ENCODE results near the gene CENPK. TPM values are rescaled to one million over a fixed set of nuclear protein-coding genes. Genes with fewer than 3 reads are reported as not detected.
A peak's percentile ranks its signal among the peaks of the same experiment; 100 is the strongest.

CENPK gene
- total and polyA plus RNA-seq, 9 of the 15 experiments (the other 6 are each of a cell fraction or from before 2014, with no cell fraction given): 30.8 to 134 (median 69.0) TPM

DNA sequence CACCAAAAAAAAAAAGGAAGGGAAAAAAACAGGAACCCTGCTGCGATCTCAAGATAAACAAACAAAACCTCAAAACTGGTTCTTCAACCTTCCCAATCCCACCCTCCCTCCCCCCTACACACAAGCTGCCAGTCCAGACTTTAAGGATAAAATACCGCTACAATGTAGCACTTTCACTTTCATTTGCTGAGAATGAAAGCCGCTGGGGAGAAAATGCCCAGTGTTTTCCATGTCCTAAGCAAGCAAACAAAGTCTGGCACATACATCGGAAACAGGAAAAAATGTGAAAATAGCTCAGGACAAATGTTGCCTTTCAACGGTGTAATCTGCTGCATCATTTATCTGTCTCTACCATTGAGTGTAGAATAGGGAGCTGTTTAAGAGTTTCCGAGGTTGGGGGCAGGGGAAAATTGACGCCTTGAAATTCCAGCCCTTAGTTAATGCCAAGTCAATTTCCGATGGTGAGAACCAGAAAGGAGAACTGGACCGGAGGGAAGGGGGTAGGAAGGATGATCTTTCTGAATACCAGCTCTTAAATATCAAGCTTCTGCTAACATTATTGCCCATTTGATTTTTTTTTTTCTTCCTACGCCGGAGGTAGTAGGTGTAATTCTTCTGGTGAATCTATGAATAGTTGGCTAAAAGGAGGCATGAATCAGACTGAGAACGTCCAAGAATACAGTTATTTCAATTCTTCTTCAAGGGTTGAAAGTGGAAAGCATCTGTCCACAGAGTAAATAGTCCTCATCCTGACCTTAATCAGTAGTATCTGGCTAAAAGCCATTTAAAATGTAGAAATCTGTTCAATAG lies 80.0 kb downstream of the CENPK start:
- Histone ChIP-seq H4K20me1 (replicated peaks; ENCODE audit: control insufficient read depth, insufficient read depth, low read length) (no peaks in the 10 kb centered on the region), H3K79me2 (ENCODE audit: control insufficient read depth, insufficient read depth, low read length) (peaks cover 16% of the 10 kb centered on the region; the same call in 2 of the 3 replicates), H3K36me3 (ENCODE audit: control insufficient read depth, insufficient read depth, low read length) (no peaks in the 10 kb centered on the region), H2AFZ (ENCODE audit: low read depth, low read length) (peak overlapping the region; percentile 85), H3K9ac (ENCODE audit: insufficient read depth in 1 of 2, low read depth in 2 of 2, low read length in 2 of 2) (peak overlapping the region; percentile 72 to 80; a peak in 3 of 4 replicates), H3K9me1 (ENCODE audit: control insufficient read depth, insufficient read depth, low read length) (no peaks in the 10 kb centered on the region), H3K9me3 (replicated peaks; ENCODE audit: control insufficient read depth, insufficient read depth, low read depth, low read length) (no peaks in the 10 kb centered on the region), H3K4me2 (ENCODE audit: insufficient read depth, low read length) (peak overlapping the region; percentile 87), H3K27ac (ENCODE audit: extremely low read depth, low read depth, low read length) (peak overlapping the region; percentile 89), H3K4me1 (replicated peaks in 1 of 2; ENCODE audit: control insufficient read depth in 2 of 2, insufficient read depth in 2 of 2, low read length in 2 of 2) (peaks cover 0 to 15% of the 10 kb centered on the region in 2 experiments; a peak in 2 of 5 replicates), H3K4me3 (peak overlapping the region; percentile 50), H3K27me3 (ENCODE audit: control insufficient read depth in 2 of 2, insufficient read depth in 2 of 2, low read length in 2 of 2) (no peaks in the 10 kb centered on the region)
- intact Hi-C loops (cut with micrococcal nuclease): loop anchor here (1.0 to 5.0 kb wide), 9 partner anchors 79 to 848 kb away; partner anchors contain the start of genes CENPK and PPWD1
- FAIRE-seq (peak; percentile 76), ATAC-seq (peak; percentile 19), DNase-seq (ENCODE audit: extremely low read depth in 1 of 4, low spot score in 3 of 4) (peak; percentile 10 to 64 (median 30))
- CTCF ChIA-PET (ENCODE audit: low intra/inter-chr PET ratio): interaction anchor here (2.7 kb wide), 1 partner anchor 672 kb away, joined by 16 read pairs; no protein-coding TSS in a partner anchor
- no TSS peak for BruUV-seq (replicated peaks)
- in situ Hi-C loops (cut with MboI): loop anchor here (5.0 to 25.0 kb wide), 4 partner anchors 276 to 846 kb away; no protein-coding TSS in a partner anchor
- POLR2A ChIA-PET: interaction anchor here (0.6 to 1.4 kb wide), 5 partner anchors 8 to 692 kb away, joined by 3 to 6 read pairs (median 4); no protein-coding TSS in a partner anchor
- 0% methylated on average over 10 of the region's 12 CpGs for WGBS (ENCODE audit: insufficient coverage, low coverage, missing lambda C conversion rate)
- TF ChIP-seq ZNF212 (CRISPR knock-in tag; IDR thresholded peaks at IDR 0.05) (no peak), RAD21 (CRISPR knock-in tag; conservative IDR thresholded peaks at IDR 0.05 in 1 of 2, IDR thresholded peaks at IDR 0.05 in 1 of 2) (no peak), MAZ (CRISPR knock-in tag; conservative IDR thresholded peaks at IDR 0.05 in 1 of 2, IDR thresholded peaks at IDR 0.05 in 1 of 2) (0 out of 4 replicates have a peak, but pooled peaks of 1 of the 2 experiments have one; percentile 11), ATF1 (CRISPR knock-in tag; IDR thresholded peaks at IDR 0.05) (no peak), ATF1 (tag; IDR thresholded peaks at IDR 0.05) (no peak), RBM14 (IDR thresholded peaks at IDR 0.05; ENCODE audit: borderline replicate concordance, insufficient read depth, low read depth, low read length) (no peak), ZBTB17 (CRISPR knock-in tag; IDR thresholded peaks at IDR 0.05) (peak; percentile 55; the same call in 1 of the 2 replicates), TAF9B (IDR thresholded peaks at IDR 0.05; ENCODE audit: partially characterized antibody) (peak; percentile 26), CCAR2 (IDR thresholded peaks at IDR 0.05; ENCODE audit: low read depth, low read length) (no peak), GABPA (tag; conservative IDR thresholded peaks at IDR 0.05; ENCODE audit: low read depth) (no peak), RBBP5 (IDR thresholded peaks at IDR 0.05; ENCODE audit: borderline replicate concordance, insufficient read depth, low read length, poor library complexity, severe bottlenecking) (peak; percentile 68), ZNF316 (IDR thresholded peaks at IDR 0.05) (peak; percentile 29; the same call in 1 of the 2 replicates), MXI1 (IDR thresholded peaks at IDR 0.05; ENCODE audit: low read depth, low read length) (no peak), ZNF699 (CRISPR knock-in tag; IDR thresholded peaks at IDR 0.05; ENCODE audit: insufficient replicate concordance) (no peak), CLOCK (CRISPR knock-in tag; IDR thresholded peaks at IDR 0.05; ENCODE audit: borderline replicate concordance) (no peak)
- TF ChIP-seq, protein P1, sequence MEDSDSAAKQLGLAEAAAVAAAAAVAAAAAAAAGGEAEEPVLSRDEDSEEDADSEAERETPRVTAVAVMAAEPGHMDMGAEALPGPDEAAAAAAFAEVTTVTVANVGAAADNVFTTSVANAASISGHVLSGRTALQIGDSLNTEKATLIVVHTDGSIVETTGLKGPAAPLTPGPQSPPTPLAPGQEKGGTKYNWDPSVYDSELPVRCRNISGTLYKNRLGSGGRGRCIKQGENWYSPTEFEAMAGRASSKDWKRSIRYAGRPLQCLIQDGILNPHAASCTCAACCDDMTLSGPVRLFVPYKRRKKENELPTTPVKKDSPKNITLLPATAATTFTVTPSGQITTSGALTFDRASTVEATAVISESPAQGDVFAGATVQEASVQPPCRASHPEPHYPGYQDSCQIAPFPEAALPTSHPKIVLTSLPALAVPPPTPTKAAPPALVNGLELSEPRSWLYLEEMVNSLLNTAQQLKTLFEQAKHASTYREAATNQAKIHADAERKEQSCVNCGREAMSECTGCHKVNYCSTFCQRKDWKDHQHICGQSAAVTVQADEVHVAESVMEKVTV (CRISPR knock-in tag; IDR thresholded peaks at IDR 0.05): no peak

Measured in K562 (cell line).